Keratinocyte (primary cell): Measurements from ENCODE around the gene NEAT1.

ENCODE experiments used
- CTCF ChIP-seq, 3 experiments: IDR thresholded peaks in 1 of 3; conservative IDR thresholded peaks in 1 of 3; optimal IDR thresholded peaks in 1 of 3; 2 replicates in 2 of 3; 3 replicates in 1 of 3; pipeline versions ENCODE3 to v1.5.1; 2011; ENCODE audit warnings: low read length in 3 of 3, mild to moderate bottlenecking in 3 of 3, moderate library complexity in 2 of 3, control low read depth in 1 of 3, inconsistent platforms in 1 of 3; ENCODE audit not compliant: insufficient read depth in 2 of 3; ENCODE audit errors: extremely low read depth in 1 of 3
- EZH2 ChIP-seq: IDR thresholded peaks from one replicate; pipeline ENCODE4 v1.6.1; 2012; ENCODE audit warnings: inconsistent platforms, mild to moderate bottlenecking, low read length, moderate library complexity

- TF ChIP-seq CTCF (optimal IDR thresholded peaks at IDR 0.05 in 1 of 3, IDR thresholded peaks at IDR 0.05 in 1 of 3, conservative IDR thresholded peaks at IDR 0.05 in 1 of 3; ENCODE audit: extremely low read depth in 1 of 3, insufficient read depth in 2 of 3, low read length in 3 of 3) (no peak), EZH2 (no peak)
Measured at GRCh38 chr11:65491614-65492386, 69.2 kb downstream of the NEAT1 start.
